GM21576 (cell line): ENCODE data around the gene MAGI3.
"Not testable (repeated sequence)": the region's sequence is repeated elsewhere in the genome, so short reads cannot be mapped to it uniquely, and the experiment has no call there.

Experiments
- ATAC-seq: cut with Tn5 transposase; IDR thresholded peaks from one replicate; pipeline ENCODE4 v1.9.1; 2021; ENCODE audit warnings: mild to moderate bottlenecking, moderate library complexity; ENCODE audit not compliant: unreplicated experiment

The MAGI3 gene

DNA sequence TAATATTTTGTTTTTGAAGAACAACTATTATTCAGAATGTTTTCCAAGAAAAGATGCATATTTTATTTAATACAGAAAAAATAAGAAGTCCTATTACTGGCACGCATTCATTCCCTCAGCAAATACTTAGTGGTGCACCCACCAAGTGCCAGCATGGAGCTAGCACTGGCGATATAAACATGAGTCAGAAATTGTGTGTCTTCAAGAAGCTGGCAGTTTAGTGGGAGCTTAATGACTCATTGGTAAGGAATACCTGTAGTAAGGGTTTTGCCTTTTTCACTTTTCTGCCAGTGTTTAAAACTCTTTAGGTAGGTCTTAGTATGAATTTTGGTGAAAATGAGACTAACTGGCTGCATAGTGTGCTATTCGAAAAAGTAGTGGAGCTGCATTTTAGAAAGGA is 6.3 kb downstream of the MAGI3 start:
- no peak for ATAC-seq

DNA sequence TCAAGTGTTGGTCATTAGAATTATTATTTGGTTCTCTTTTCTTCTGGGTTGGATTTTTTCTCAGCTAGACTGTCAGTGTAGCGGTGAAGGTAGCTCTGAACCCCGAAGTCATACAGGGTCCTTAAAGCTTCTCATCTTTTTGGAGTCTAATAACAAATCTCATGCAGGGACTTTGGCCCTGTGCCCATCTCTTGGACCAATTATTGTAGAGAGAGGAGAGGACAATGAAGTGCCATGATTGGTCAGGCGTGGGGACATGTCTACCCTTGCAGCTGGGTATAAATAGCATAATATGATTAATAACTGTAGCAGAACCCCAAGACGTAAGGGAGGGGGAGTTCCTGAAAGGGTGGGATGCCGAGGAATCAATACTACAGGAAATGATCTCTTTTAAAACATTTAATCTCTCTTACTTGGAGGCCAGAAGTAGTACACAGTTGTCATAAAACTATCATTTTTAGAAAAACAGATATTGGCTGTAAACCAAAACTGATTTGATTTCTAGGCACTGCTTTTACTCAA is 8.8 kb downstream of the MAGI3 start:
- no peak for ATAC-seq

DNA sequence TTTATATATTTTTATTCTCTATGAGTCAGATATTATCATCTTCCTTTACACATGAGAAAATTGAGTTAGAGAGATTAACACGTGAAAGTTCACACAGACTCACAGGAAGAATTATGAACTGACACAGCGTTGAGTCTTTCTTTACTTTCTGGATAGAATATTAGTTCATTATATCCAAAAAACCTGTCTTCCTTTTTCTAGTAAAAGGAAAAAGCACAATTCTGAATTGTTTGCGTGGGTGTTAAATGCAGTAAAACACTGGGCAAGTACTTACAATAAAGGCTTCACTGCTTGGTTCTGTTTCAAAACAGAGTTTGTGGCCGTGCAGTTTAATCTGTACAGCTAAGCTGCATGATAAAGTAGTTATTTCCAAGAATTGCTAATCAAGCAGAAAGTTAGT is 10.8 kb downstream of the MAGI3 start:
- ATAC-seq: no peak

DNA sequence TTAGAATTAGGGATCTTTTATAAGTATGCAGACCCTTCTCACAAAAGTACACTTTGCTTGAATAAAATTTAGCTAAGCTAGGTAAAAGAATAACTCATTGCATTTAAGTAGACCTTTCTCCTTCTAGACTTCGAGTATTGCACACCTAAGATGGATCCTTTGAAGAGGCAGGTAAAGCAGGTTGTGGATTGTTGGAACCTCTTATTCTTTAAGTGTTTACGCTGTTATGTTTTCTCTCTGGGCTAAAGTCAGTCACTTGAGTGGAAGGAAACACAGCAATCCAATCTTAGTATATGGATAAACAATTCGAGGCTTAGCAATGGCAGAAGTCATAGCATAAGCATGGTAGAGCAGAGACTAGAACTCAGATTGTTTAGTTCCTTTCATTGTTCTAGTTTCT is 11.4 kb downstream of the MAGI3 start:
- no peak for ATAC-seq

DNA sequence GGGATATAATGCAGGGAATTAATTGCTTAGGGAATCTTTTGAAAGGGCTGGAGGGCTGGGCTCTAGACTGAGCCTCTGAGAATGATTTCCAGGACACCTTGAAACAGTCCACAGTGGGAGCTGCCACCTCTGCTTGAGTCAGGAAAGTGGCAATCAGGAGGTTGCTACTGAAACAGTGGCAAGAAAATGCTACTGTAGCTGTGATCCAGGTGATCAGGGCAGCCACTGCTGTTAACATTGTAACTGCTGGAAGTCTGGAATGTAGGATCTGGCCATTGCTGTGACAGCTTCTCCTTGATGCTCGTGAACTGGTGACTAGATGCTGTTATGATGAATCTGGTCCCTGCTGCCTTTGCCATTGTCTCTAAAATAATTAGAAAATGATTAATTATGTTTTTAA is 12.8 kb downstream of the MAGI3 start:
- no peak for ATAC-seq

DNA sequence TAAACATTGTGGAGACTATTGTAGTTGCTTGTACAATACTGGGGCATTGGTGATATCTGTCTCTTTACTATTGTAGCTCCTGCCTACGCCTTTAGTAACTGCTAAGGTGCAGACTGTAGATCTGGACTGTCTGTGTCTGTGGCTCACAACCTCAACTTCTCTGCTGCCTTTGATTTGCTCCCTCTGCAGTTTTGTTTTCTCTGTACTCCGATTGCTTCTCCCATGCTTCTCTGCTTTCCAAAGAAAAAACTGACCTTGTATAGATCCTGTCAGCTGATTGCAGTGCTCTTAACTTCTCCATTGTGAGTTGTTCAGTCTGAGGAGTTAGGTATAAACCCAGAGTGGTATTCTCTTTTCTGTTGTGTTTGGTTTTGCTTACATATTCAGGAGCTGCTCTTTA is 15.3 kb downstream of the MAGI3 start:
- ATAC-seq: no peak

DNA sequence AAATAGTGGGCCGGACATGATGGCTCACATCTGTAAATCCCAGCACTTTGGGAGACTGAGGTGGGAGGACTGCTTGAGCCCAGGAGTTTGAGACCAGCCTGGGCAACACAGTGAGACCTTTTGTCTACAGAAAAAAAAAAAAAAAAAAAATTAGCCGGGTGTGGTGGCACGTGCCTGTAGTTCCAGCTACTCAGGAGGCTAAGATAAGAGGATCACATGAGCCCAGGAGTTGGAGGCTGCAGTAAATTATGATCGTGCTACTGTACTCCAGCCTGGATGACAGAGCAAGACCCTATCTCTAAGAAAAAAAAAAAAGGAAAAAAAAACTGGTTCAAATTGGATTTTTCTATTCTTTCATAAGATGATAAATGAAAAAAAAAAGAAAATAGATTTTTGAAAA is 15.8 kb downstream of the MAGI3 start:
- ATAC-seq: not testable (repeated sequence)

DNA sequence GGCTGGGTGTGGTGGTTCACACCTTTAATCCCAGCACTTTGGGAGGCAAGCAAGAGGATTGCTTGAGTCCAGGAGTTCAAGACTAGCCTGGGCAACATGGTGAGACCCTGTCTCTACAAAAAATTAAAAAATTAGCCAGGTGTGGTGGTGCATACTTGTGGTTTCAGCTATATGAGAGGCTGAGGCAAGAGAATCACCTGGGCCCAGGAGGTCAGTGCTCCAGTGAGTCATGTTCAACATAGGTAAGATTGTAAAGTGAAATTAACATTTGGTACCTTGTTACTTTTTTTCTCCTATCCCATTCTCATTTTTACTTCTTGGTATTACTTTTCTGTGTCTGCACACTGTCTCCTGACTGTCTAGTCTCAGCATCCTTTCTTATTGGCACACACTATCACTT is 19.0 kb downstream of the MAGI3 start:
- no peak for ATAC-seq

DNA sequence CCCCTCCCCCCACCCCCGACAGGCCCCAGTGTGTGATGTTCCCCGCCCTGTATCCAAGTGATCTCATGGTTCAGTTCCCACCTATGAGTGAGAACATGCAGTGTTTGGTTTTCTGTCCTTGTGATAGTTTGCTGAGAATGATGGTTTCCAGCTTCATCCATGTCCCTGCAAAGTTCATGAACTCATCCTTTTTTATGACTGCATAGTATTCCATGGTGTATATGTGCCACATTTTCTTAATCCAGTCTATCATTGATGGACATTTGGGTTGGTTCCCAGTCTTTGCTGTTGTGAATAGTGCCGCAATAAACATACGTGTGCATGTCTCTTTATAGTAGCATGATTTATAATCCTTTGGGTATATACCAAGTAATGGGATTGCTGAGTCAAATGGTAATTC is 21.7 kb downstream of the MAGI3 start:
- not testable (repeated sequence) for ATAC-seq

DNA sequence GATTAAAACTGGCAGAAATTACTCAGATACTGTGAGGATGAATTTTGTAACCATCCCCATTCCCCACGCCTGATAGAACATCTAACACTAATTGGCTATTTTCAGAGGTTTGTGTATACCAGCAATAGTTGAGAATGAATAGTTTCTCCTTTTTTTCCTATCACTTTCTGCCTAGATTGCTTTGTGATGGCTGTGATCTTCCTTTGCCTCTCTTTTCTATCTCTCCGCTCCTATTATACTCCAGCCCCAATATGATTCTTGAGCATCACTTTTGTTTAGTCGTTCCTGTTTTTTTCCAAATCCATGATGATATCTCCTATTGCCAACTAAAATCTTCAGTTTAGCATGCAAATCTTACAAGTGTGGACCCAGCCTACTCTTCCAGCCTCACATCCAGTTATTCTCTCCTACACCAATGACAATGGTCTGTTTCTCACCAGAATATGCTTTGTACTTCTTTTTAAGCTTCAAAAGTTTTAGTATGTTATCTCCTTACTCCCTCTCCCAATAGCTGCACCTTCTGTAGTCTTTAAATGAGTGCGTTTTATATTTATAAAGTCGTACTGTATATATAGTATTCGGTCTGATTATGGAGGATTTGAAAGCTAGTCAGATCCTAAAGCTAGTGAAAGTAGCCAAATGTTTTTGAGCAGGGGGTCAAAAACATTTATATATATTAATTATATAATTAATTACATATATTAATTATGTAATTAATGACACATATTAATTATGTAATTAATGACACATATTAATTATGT is 25.2 kb downstream of the MAGI3 start:
- ATAC-seq: no peak

DNA sequence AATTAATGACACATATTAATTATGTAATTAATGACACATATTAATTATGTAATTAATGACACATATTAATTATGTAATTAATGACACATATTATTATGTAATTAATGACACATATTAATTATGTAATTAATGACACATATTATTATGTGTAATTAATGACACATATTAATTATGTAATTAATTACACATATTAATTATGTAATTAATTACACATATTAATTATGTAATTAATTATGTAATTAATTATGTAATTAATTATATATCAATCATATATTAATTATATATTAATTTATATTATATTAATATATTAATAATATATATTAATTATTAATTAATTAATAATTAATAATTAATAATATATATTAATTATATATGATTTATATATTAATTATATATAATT is 25.8 kb downstream of the MAGI3 start:
- not testable (repeated sequence) for ATAC-seq

DNA sequence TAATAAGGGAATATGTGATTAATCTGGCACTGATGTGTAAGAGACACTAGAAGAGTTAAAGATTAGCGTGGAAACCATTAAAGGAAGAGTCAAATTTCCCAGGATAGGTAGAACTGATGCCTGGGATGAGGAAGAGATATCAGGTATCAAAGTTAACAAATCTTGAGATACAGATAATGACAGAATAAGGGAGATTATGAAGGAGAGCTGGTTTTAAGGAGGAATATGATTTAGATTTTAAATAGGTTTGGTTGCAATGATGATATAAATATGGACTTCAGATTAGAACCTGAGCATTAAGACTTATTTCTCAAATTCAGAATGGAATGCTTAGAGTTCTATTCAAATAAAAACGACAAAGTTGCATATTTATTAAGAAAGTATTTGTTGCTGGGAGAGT is 26.2 kb downstream of the MAGI3 start:
- ATAC-seq: no peak

DNA sequence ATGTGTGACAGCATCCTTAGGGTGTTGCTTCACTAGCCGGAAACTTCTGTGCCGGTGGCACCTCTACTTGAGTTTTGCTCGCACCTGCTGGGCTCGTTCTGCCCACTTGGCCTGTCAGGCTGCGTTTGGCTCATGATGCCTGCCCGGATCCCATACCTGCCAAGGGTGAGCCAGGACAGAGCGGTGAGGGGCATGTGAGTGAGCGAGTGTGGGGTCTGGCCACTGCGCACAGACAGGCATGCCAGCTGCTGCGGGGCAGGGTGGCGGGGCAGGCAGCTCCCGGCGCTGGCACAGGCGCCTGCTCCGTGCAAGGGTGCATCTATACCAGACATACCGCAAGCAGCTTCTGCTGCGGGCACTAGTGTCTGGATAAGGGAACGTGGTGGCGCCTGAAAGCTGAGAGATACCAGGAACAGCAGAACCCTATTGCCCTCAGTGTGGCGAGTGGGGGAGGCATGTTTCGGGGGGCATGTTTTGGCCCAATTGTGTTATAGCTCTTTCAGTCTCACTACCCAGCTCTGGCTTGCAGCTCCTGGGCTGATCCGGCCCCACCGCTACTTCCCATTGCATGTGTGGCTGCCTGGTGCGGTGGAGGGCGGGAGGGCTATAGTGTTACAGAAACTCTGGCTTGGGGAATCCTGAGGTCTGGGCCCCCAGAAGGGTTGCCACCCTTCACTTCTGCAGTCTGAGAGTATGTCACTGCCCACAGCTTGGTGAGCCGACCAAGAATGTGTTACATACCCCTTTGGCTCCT is 32.2 kb downstream of the MAGI3 start:
- no peak for ATAC-seq

DNA sequence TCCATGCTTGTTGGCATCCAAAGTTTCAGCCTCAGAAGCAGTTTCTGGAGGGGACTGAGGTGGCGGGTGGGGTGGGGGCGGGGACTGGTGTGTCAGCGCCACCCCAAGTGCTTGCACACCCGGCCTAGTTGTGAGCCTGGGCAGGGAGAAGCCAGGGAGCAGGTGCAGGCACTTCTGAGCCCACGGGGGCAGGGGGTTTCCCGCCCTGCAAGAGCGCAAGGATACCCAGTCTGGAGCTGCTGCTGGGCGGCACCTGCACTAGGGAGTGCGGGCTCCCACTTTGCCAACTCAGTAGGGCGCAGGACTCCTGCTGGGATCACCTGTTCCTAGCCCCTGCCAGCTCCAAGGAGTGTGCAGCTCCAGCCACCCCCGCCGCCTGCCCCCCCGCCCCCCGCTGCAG is 33.5 kb downstream of the MAGI3 start:
- no peak for ATAC-seq

DNA sequence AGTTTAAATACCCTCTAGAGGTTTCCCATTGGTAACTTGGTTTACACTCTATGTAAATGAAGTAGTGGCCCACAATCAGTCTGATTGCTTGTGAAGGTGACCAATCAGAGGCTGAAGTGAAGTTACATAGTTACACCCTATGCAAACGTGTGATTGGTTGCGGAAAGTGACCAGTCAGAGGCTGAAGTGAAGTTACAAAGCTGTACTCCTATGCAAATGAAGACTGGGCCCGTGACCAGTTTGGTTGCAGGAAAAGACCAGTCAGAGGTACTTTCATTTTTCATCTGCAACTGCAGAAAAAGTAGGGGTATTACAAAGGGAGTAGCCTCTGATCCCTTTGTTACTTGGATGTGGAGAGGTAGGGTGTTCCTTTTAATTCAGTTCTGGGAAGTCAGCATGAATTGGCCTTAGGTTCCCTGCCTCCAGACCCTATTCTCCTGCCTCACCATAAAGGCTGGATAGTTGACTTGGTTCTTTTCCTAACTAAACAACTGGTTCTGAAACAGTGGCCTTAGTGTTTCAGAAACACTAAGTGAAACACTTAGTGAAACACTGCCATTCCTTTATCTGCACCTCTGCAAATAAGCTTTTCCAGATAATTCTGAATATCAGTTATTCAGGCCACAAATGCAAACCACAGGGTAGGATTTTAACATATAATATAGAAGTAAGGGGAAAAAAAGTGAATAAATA is 39.3 kb downstream of the MAGI3 start:
- ATAC-seq: no peak

DNA sequence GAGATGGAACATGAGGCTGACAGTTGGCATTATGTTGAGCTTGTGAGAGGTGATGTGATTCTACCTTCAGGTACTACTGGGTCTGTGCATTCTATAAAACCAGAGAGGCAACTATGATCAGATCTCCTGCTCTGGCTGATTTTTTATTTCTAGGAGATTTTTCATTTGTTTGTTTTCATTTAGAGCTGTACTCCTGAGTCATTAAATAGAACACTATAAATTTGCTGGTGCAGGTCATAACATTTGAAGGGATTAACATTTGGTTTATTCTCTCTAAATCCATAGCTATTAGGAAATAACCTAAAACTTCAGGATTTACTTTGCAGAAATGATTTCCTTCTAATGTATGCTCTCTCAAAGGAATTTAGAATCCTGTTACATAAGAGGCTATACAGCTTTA is 42.9 kb downstream of the MAGI3 start:
- no peak for ATAC-seq

DNA sequence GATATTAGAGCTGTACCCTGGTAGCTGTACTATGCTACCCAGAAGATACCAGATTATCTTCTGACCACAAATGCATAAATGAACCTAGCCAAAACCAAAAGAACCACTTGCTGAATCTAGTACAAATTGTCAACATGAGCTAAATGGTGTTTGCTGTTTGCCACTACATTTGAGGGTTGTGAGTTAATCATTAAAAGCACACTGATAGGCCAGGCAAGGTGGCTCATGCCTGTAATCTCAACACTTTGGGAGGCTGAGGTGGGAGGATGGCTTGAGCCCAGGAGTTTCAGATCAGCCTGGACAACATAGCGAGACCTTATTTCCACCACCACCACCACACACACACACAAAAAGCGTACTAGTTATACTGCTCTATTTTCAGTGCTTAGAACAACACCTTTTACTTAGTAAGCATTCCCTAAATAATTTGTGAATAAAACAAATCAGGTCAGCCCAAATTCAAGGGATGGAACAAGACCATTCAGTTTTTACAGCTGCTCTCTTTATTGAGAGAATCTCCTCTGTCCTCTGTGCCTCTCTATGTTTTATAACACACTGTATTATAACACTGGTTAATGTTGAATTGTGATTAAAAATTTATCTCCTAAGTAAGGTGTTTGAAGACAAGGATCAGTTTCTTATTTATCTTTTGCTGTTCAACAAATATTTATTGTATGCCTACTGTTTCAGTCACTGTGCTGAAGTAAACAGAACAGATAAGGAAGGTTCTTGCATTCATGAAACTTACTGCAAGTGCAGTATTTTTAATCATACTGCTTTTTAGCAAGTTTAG is 44.0 kb downstream of the MAGI3 start:
- no peak for ATAC-seq

DNA sequence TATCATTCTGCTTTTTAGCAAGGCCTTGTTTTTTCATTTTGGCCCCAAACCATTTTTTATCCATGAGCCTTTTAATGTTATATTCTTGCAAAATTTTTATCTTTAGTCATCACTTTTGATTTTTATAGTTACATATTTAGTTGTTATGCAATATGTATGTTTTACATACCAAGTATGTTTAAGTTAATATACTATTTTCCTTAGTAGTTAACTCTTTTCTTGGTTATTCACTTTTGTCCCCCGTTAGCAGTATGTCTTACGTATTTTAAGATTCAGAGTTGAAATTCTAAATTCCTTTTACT is 44.5 kb downstream of the MAGI3 start:
- ATAC-seq: no peak

DNA sequence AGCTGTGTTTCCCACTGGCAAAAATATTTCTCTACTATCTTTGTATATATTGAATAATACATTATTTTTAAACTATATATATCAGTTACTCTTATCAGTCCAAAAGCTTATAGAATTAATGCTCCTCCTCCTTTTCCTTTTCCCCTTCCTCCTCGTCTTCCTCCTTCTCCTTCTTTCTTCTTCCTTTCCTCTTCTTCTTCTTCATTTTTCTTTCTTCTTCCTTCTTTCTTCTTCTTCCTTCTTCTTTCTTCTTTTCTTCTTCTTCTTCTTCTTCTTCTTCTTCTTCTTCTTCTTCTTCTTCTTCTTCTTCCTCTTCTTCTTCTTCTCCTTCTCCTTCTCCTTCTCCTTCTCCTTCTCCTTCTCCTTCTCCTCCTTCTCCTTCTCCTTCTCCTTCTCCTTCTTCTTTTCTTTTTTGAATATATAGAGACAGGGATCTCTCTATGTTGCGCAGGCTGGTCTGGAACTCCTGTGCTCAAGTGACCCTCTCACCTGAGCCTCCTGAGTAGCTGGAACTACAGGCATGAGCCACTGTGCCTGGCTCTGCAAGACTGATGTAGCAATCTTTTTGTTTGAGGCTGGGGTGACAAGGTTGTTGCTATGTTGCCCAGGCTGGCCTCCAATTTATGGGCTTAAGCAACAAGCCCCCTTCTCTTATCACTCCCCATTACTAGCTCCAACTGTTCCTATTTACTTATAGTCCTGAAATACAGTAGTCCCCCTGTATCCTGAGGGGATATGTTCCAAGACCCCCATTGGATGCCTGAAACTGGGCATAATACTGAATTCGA is 47.4 kb downstream of the MAGI3 start:
- ATAC-seq: no peak

DNA sequence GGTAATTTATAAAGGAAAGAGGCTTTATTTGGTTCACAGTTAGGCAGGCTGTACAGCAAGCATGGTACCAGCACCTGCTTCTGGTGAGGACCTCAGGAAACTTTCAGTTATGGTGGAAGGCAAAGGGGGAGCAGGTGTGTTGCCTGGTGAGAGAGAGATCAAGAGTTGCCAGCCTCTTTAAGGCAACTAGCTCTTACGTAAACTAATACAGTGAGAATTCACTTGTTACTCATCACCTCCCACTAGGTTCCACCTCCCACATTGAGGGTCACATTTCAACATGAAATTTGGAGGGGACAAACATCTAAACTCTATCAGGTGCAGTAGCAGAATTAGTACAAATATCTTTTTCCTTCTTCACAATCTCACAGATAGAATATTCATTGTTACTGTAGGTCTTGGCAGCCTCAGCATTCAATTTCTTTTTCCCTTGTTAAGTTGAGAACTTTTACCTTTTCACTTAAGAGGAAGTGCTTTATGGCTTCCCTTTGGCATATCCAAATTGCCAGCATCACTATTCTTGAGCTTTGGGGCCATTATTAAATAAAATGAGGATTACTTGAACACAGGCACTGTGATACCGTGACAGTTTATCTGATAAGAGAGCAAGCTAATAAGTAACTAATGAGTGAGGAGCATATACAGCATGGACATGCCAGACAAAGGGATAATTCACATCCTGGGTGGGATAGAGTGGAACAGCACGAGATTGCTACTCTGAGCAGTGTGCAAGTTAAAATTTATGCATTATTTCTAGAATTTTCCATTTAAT is 48.4 kb downstream of the MAGI3 start:
- no peak for ATAC-seq
